ENCODE data around the gene DPP3. TPM values are rescaled to one million over a fixed set of nuclear protein-coding genes. Genes with fewer than 3 reads are reported as not detected.
"Not testable (repeated sequence)": the region's sequence is repeated elsewhere in the genome, so short reads cannot be mapped to it uniquely, and the experiment has no call there.

The DPP3 gene
- polyA plus RNA-seq, 1 donor = 28.8 TPM

- not testable (repeated sequence) for H3K27me3 ChIP-seq (ENCODE audit: control insufficient read depth, insufficient read depth, low read length); H3K27ac ChIP-seq (ENCODE audit: low read length); H3K36me3 ChIP-seq (ENCODE audit: control insufficient read depth, insufficient read depth, low read length); H3K9me3 ChIP-seq (ENCODE audit: control insufficient read depth, low read depth, low read length); DNase-seq; H3K4me3 ChIP-seq (ENCODE audit: low read length); H3K4me1 ChIP-seq (ENCODE audit: control insufficient read depth, insufficient read depth, low read length)
- no CpG with 5 or more reads among the region's 5 CpGs for WGBS (ENCODE audit: insufficient coverage, low lambda C conversion rate)
Measured at GRCh38 chr11:66464116-66464515, 16.1 kb upstream of the DPP3 start.

DNA sequence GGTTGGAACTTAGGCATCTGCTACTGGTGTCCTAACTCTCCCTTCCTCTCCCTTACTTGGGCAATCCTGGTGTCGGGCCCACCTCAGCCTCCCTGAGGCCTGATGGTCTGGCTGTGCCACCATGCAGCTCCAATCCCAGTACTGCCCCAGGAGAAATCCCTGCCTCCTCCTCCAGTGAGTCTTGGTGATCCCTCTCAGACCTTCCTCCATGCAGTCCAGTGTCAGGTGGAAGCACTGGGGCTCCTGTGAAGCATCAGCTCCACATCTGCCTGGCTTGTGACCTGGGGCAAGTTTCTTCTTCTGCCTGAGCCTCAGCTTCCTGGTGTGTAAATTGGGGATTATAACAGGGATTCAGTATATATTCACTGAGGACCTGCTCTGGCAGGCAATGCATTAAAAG lies 15.3 kb upstream of the DPP3 start:
- no peak overlapping the region for H3K4me3 ChIP-seq (ENCODE audit: low read length)
- no peak for DNase-seq
- peaks cover 8% of the 10 kb centered on the region for H3K4me1 ChIP-seq (ENCODE audit: control insufficient read depth, insufficient read depth, low read length)
- H3K27me3 ChIP-seq (ENCODE audit: control insufficient read depth, insufficient read depth, low read length) = peaks cover 2% of the 10 kb centered on the region
- peaks cover 9% of the 10 kb centered on the region for H3K9me3 ChIP-seq (ENCODE audit: control insufficient read depth, low read depth, low read length)
- no CpG with 5 or more reads among the region's 1 CpG for WGBS (ENCODE audit: insufficient coverage, low lambda C conversion rate)
- H3K27ac ChIP-seq (ENCODE audit: low read length) = no peak overlapping the region
- H3K36me3 ChIP-seq (ENCODE audit: control insufficient read depth, insufficient read depth, low read length) = no peaks in the 10 kb centered on the region

DNA sequence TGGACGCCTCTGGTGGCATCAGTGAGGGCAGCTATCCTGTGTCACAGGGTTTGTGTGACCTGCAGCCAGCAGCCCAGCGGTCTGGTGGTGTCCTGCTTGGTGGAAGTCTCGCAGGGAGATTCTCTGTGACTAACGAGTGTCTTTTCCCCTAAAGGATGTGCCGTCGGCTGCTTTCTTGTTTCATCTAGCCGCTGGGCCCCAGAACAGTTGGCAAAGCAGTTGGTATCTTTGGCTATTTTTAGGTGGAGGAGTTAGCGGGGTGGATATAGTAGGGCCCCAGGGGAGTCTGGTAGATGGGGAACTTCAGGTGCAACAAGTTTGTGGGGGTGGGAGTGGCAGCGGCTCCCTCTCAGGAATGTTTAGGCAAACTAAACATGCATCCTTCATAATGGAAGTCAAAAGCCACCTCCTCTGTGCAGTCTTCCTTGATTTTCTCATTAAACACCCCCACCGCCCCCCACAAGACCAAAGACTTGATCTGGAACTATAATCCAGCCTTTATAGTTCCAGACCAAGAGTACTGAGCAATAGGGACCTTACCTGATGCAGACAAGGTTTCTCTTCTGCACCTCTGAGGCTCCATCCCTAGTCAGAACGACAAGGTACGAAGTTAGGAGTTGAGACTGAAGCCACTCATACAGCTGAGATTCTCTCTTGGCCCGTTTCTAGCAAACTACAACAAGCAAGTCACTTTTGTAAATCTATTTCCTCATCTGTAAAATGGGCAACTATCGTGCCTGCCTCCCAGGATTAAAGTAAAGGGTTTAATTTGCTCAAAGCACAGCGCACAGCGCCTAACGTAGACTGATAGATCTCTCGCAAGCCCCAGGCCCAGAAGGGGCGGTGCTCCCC lies 14.6 kb upstream of the DPP3 start:
- peaks cover 8% of the 10 kb centered on the region for H3K4me1 ChIP-seq (ENCODE audit: control insufficient read depth, insufficient read depth, low read length)
- H3K27me3 ChIP-seq (ENCODE audit: control insufficient read depth, insufficient read depth, low read length) = peaks cover 2% of the 10 kb centered on the region
- H3K36me3 ChIP-seq (ENCODE audit: control insufficient read depth, insufficient read depth, low read length) = no peaks in the 10 kb centered on the region
- no peak overlapping the region for H3K27ac ChIP-seq (ENCODE audit: low read length)
- 80% methylated on average over 1 of the region's 19 CpGs for WGBS (ENCODE audit: insufficient coverage, low lambda C conversion rate)
- peak overlapping the region; percentile 81 for H3K4me3 ChIP-seq (ENCODE audit: low read length)
- H3K9me3 ChIP-seq (ENCODE audit: control insufficient read depth, low read depth, low read length) = peaks cover 9% of the 10 kb centered on the region
- DNase-seq = no peak

GRCh38 chr11:66466225-66467033 lies 13.8 kb upstream of the DPP3 start, which contains the start of gene PELI3:
Gene PELI3 (plus strand): TSS chr11:66466905. CDS start chr11:66468129, 1,224 bp downstream.
- peaks cover 2% of the 10 kb centered on the region for H3K27me3 ChIP-seq (ENCODE audit: control insufficient read depth, insufficient read depth, low read length)
- WGBS (ENCODE audit: insufficient coverage, low lambda C conversion rate) = no CpG with 5 or more reads among the region's 63 CpGs
- peak within 1 kb of the TSS; percentile 39 for H3K27ac ChIP-seq (ENCODE audit: low read length)
- DNase-seq = peak; percentile 88 to 93
- H3K4me3 ChIP-seq (ENCODE audit: low read length) = peak within 1 kb of the TSS; percentile 81
- H3K36me3 ChIP-seq (ENCODE audit: control insufficient read depth, insufficient read depth, low read length) = no peaks in the 10 kb centered on the region
- H3K9me3 ChIP-seq (ENCODE audit: control insufficient read depth, low read depth, low read length) = peaks cover 4% of the 10 kb centered on the region
- H3K4me1 ChIP-seq (ENCODE audit: control insufficient read depth, insufficient read depth, low read length) = peaks cover 8% of the 10 kb centered on the region

DNA sequence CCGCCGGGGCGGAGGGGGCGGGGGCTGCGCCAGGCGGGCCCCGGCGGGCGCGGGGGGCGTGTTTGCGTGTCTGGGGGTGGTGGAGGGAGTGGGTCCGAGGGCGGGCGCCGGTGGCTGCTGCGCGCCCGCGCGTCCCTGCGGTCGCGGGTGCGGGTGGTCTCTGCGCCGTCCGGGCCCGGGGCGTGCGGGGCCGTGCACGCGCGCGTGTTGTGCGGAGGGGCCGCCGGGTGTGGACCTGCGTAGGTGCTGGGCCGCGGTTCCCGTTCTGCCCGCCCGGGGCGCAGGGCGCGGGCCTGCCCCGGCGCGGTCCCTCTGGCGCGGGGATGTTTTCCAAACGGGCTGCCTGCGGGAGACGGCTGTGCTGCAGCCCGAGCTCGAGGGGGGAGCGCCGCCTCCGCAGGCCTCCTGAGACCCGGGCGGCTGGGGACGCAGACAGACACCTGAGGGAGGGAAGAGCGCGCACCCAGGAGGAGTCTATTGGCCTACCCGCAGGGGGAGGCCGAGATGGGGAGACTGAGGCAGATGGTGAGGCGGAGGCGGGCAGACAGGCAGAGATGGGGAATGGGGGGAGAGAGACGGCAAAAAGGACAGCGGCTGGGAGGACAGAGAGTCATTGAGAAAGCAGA lies 13.1 kb upstream of the DPP3 start:
- peak; percentile 25 to 57 for DNase-seq
- WGBS (ENCODE audit: insufficient coverage, low lambda C conversion rate) = 17% methylated on average over 1 of the region's 72 CpGs
- Histone ChIP-seq H3K36me3 (ENCODE audit: control insufficient read depth, insufficient read depth, low read length) (no peaks in the 10 kb centered on the region), H3K27me3 (ENCODE audit: control insufficient read depth, insufficient read depth, low read length) (peaks cover 2% of the 10 kb centered on the region), H3K27ac (ENCODE audit: low read length) (no peak overlapping the region), H3K4me1 (ENCODE audit: control insufficient read depth, insufficient read depth, low read length) (peaks cover 8% of the 10 kb centered on the region), H3K9me3 (ENCODE audit: control insufficient read depth, low read depth, low read length) (peaks cover 4% of the 10 kb centered on the region), H3K4me3 (ENCODE audit: low read length) (peak overlapping the region; percentile 51)

- whole genome bisulfite sequencing (ENCODE audit: insufficient coverage, low lambda C conversion rate) = no CpG with 5 or more reads among the region's 6 CpGs
- H3K4me1 ChIP-seq (ENCODE audit: control insufficient read depth, insufficient read depth, low read length) = peaks cover 8% of the 10 kb centered on the region
- H3K27ac ChIP-seq (ENCODE audit: low read length) = no peak overlapping the region
- H3K27me3 ChIP-seq (ENCODE audit: control insufficient read depth, insufficient read depth, low read length) = peaks cover 2% of the 10 kb centered on the region
- peak in 1 of 2 donors; percentile 49 for DNase-seq
- peak overlapping the region; percentile 51 for H3K4me3 ChIP-seq (ENCODE audit: low read length)
- peaks cover 4% of the 10 kb centered on the region for H3K9me3 ChIP-seq (ENCODE audit: control insufficient read depth, low read depth, low read length)
- peaks cover 5% of the 10 kb centered on the region for H3K36me3 ChIP-seq (ENCODE audit: control insufficient read depth, insufficient read depth, low read length)
Measured at GRCh38 chr11:66467756-66468155, 12.5 kb upstream of the DPP3 start.

- H3K36me3 ChIP-seq (ENCODE audit: control insufficient read depth, insufficient read depth, low read length) = peaks cover 11% of the 10 kb centered on the region
- no CpG with 5 or more reads among the region's 6 CpGs for WGBS (ENCODE audit: insufficient coverage, low lambda C conversion rate)
- no peak for DNase-seq
- H3K4me3 ChIP-seq (ENCODE audit: low read length) = no peak overlapping the region
- peaks cover 8% of the 10 kb centered on the region for H3K4me1 ChIP-seq (ENCODE audit: control insufficient read depth, insufficient read depth, low read length)
- H3K9me3 ChIP-seq (ENCODE audit: control insufficient read depth, low read depth, low read length) = peaks cover 4% of the 10 kb centered on the region
- H3K27ac ChIP-seq (ENCODE audit: low read length) = no peak overlapping the region
- peaks cover 2% of the 10 kb centered on the region for H3K27me3 ChIP-seq (ENCODE audit: control insufficient read depth, insufficient read depth, low read length)
Measured at GRCh38 chr11:66468691-66469090, 11.5 kb upstream of the DPP3 start.

- Histone ChIP-seq H3K4me3 (ENCODE audit: low read length) (no peak overlapping the region), H3K27ac (ENCODE audit: low read length) (no peak overlapping the region), H3K9me3 (ENCODE audit: control insufficient read depth, low read depth, low read length) (peaks cover 4% of the 10 kb centered on the region), H3K27me3 (ENCODE audit: control insufficient read depth, insufficient read depth, low read length) (peaks cover 2% of the 10 kb centered on the region), H3K4me1 (ENCODE audit: control insufficient read depth, insufficient read depth, low read length) (peaks cover 8% of the 10 kb centered on the region), H3K36me3 (ENCODE audit: control insufficient read depth, insufficient read depth, low read length) (peaks cover 11% of the 10 kb centered on the region)
- WGBS (ENCODE audit: insufficient coverage, low lambda C conversion rate) = no CpG with 5 or more reads among the region's 1 CpG
- no peak for DNase-seq
Measured at GRCh38 chr11:66469441-66469840, 10.8 kb upstream of the DPP3 start.

- Histone ChIP-seq H3K9me3 (ENCODE audit: control insufficient read depth, low read depth, low read length) (peaks cover 4% of the 10 kb centered on the region), H3K36me3 (ENCODE audit: control insufficient read depth, insufficient read depth, low read length) (peaks cover 11% of the 10 kb centered on the region), H3K4me1 (ENCODE audit: control insufficient read depth, insufficient read depth, low read length) (peaks cover 8% of the 10 kb centered on the region), H3K4me3 (ENCODE audit: low read length) (no peak overlapping the region), H3K27me3 (ENCODE audit: control insufficient read depth, insufficient read depth, low read length) (peaks cover 2% of the 10 kb centered on the region), H3K27ac (ENCODE audit: low read length) (no peak overlapping the region)
- WGBS (ENCODE audit: insufficient coverage, low lambda C conversion rate) = no CpG with 5 or more reads among the region's 3 CpGs
- DNase-seq = no peak
Measured at GRCh38 chr11:66470015-66470414, 10.2 kb upstream of the DPP3 start.

DNA sequence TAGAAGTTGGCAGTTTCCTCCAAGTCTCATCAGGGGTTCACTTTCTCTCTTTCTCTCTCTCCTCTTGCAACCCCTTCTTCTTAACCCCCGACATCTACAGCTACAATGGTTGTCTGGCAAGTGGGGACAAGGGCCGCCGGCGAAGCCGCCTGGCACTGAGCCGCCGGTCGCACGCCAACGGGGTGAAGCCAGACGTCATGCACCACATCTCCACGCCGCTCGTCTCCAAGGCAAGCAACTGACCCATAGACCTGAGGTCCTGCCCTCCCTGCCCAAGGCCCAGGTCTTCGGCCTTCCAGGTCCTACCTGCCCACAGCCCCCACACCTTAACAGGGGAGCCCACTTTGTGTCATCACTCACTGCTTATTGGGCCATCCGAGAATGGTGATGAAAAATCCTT lies 9.1 kb upstream of the DPP3 start:
- H3K4me3 ChIP-seq (ENCODE audit: low read length) = no peak overlapping the region
- peaks cover 8% of the 10 kb centered on the region for H3K4me1 ChIP-seq (ENCODE audit: control insufficient read depth, insufficient read depth, low read length)
- DNase-seq = no peak
- H3K27ac ChIP-seq (ENCODE audit: low read length) = no peak overlapping the region
- H3K27me3 ChIP-seq (ENCODE audit: control insufficient read depth, insufficient read depth, low read length) = no peaks in the 10 kb centered on the region
- no CpG with 5 or more reads among the region's 16 CpGs for WGBS (ENCODE audit: insufficient coverage, low lambda C conversion rate)
- H3K9me3 ChIP-seq (ENCODE audit: control insufficient read depth, low read depth, low read length) = peaks cover 2% of the 10 kb centered on the region
- H3K36me3 ChIP-seq (ENCODE audit: control insufficient read depth, insufficient read depth, low read length) = peaks cover 15% of the 10 kb centered on the region

Data from large intestine (tissue), 3 donors.